Right ventricle myocardium superior (tissue), 1 donor: ENCODE results near the gene ROCK2. TPM values are rescaled to one million over a fixed set of nuclear protein-coding genes. Genes with fewer than 3 reads are reported as not detected.
A peak's percentile ranks its signal among the peaks of the same experiment; 100 is the strongest.
"Not testable (repeated sequence)": the region's sequence is repeated elsewhere in the genome, so short reads cannot be mapped to it uniquely, and the experiment has no call there.

Experiments
- ATAC-seq: fragments of 200-7000 bp; cut with Tn5 transposase; one replicate; pipeline ENCODE4 v1.9.1; 2020; ENCODE audit warnings: mild to moderate bottlenecking; ENCODE audit not compliant: poor library complexity
- DNase-seq: peaks from one replicate; pipeline ENCODE4 v3.0.0-alpha.2; 2020
- intact Hi-C: fragments of 100-400 bp; cut with DNase I; formaldehyde crosslinking; loops from one replicate; pipeline ENCODE4 v1.11.2; 2022
- total RNA-seq: library from RNA; stranded (reverse); fragmentation: NEBNext Ultra II Directional; extraction: Animal tissue kit (Norgen Biotek cat#: 25700); gene quantifications from one replicate; pipeline ENCODE4 v1.2.1, GENCODE V29; 2021
- donor health status: DM: no; HTN: yes; CAD: no; lungs with severe emphysema.

ROCK2 gene
- total RNA-seq, 1 donor from 2014 or later = 31.5 TPM

- no peak for ATAC-seq
These were observed 90.3 kb downstream of the ROCK2 start for GRCh38 chr2:11254100-11254536.

GRCh38 chr2:11252458-11252857 is 92.0 kb downstream of the ROCK2 start:
- intact Hi-C loops, ATAC-seq, DNase-seq: not testable (repeated sequence)

More at GRCh38 chr2:11254100-11254536, 90.3 kb downstream of the ROCK2 start:
- no peak for DNase-seq
- intact Hi-C loops = no loop called here

- no peak for ATAC-seq
- DNase-seq = no peak
- intact Hi-C loops = no loop called here
These were observed 93.8 kb downstream of the ROCK2 start for GRCh38 chr2:11250400-11251196.

GRCh38 chr2:11245322-11245721 is 99.1 kb downstream of the ROCK2 start:
- DNase-seq (no peak), ATAC-seq (no peak)
- intact Hi-C loops = no loop called here

GRCh38 chr2:11244091-11244826 is 100.2 kb downstream of the ROCK2 start:
- ATAC-seq = no peak
- no peak for DNase-seq
- intact Hi-C loops = no loop called here

GRCh38 chr2:11243512-11243911 is 100.9 kb downstream of the ROCK2 start:
- intact Hi-C loops = no loop called here
- DNase-seq = no peak
- ATAC-seq = no peak

- ATAC-seq (no peak), DNase-seq (no peak)
- intact Hi-C loops = no loop called here
These were observed 101.8 kb downstream of the ROCK2 start for GRCh38 chr2:11242542-11243174.

GRCh38 chr2:11241412-11242203 is 102.8 kb downstream of the ROCK2 start:
- DNase-seq (no peak), ATAC-seq (no peak)
- intact Hi-C loops = no loop called here

- ATAC-seq (peak; percentile 12), DNase-seq (no peak)
- intact Hi-C loops = loop anchor here (10.0 kb wide), 2 partner anchors 105 to 205 kb away; partner anchors contain the start of gene ROCK2
These were observed 104.6 kb downstream of the ROCK2 start for GRCh38 chr2:11239666-11240462.

GRCh38 chr2:11239147-11239546 is 105.3 kb downstream of the ROCK2 start:
- ATAC-seq (no peak), DNase-seq (no peak)
- intact Hi-C loops = loop anchor here (10.0 kb wide), 2 partner anchors 106 to 206 kb away; partner anchors contain the start of gene ROCK2

GRCh38 chr2:11237122-11237521 is 107.3 kb downstream of the ROCK2 start:
- DNase-seq (no peak), ATAC-seq (no peak)
- intact Hi-C loops = loop anchor here (10.0 kb wide), 2 partner anchors 108 to 208 kb away; partner anchors contain the start of gene ROCK2

- ATAC-seq (no peak), DNase-seq (no peak)
- intact Hi-C loops = loop anchor here (10.0 kb wide), 2 partner anchors 108 to 208 kb away; partner anchors contain the start of gene ROCK2
These were observed 108.1 kb downstream of the ROCK2 start for GRCh38 chr2:11236335-11236734.

- no peak for ATAC-seq
- intact Hi-C loops = loop anchor here (2.0 to 10.0 kb wide), 3 partner anchors 109 to 209 kb away; partner anchors contain the start of gene ROCK2
- no peak for DNase-seq
These were observed 108.9 kb downstream of the ROCK2 start for GRCh38 chr2:11235583-11235982.

- intact Hi-C loops = loop anchor here (2.0 to 10.0 kb wide), 3 partner anchors 110 to 210 kb away; partner anchors contain the start of gene ROCK2
- ATAC-seq (peak; percentile 80), DNase-seq (no peak)
These were observed 110.1 kb downstream of the ROCK2 start for GRCh38 chr2:11234309-11234708.

- intact Hi-C loops = loop anchor here (10.0 kb wide), 2 partner anchors 114 to 214 kb away; partner anchors contain the start of gene ROCK2
- DNase-seq, ATAC-seq: not testable (repeated sequence)
These were observed 113.2 kb downstream of the ROCK2 start for GRCh38 chr2:11231193-11231592.

- DNase-seq (no peak), ATAC-seq (no peak)
- intact Hi-C loops = no loop called here
These were observed 115.7 kb downstream of the ROCK2 start for GRCh38 chr2:11228692-11229091.

- no peak for ATAC-seq
- no peak for DNase-seq
- intact Hi-C loops = no loop called here
These were observed 116.8 kb downstream of the ROCK2 start for GRCh38 chr2:11227595-11227994.
